ENCODE results near the gene LY6G5C. TPM values are rescaled to one million over a fixed set of nuclear protein-coding genes. Genes with fewer than 3 reads are reported as not detected.

The LY6G5C gene
- total RNA-seq, 1 donor from 2014 or later: 3.9 TPM

GRCh38 chr6:31713465-31713864 lies 32.6 kb upstream of the LY6G5C start:
- Mint-ChIP-seq H3K27ac (ENCODE audit: unreplicated experiment) (no peak overlapping the region), H3K9me3 (ENCODE audit: unreplicated experiment) (peaks cover under 1% of the 10 kb centered on the region), H3K4me3 (ENCODE audit: unreplicated experiment) (no peak overlapping the region), H3K4me1 (ENCODE audit: low read depth, unreplicated experiment) (peaks cover 6% of the 10 kb centered on the region), H3K36me3 (ENCODE audit: low read depth, unreplicated experiment) (peaks cover 2% of the 10 kb centered on the region), H3K27me3 (ENCODE audit: low read depth, unreplicated experiment) (peaks cover 14% of the 10 kb centered on the region)
- no peak for FAIRE-seq
- Histone ChIP-seq H3K9me3 (ENCODE audit: insufficient read depth, low read depth, low read length) (no peaks in the 10 kb centered on the region), H3K36me3 (ENCODE audit: insufficient read depth, low read length) (no peaks in the 10 kb centered on the region), H3K27ac (ENCODE audit: low read depth, low read length) (no peak overlapping the region), H4K20me1 (ENCODE audit: insufficient read depth, low read length) (no peaks in the 10 kb centered on the region), H3K79me2 (ENCODE audit: insufficient read depth, low read length) (no peaks in the 10 kb centered on the region), H3K27me3 (ENCODE audit: insufficient read depth, low read length) (peaks cover 2% of the 10 kb centered on the region), H3K4me1 (ENCODE audit: insufficient read depth, low read length) (no peaks in the 10 kb centered on the region), H3K4me2 (ENCODE audit: low read length) (no peak overlapping the region), H3K9ac (ENCODE audit: low read length) (no peak overlapping the region), H3K4me3 (ENCODE audit: insufficient read depth, low read depth, low read length) (no peak overlapping the region), H2AFZ (ENCODE audit: low read depth, low read length) (no peak overlapping the region)
- DNase-seq (ENCODE audit: low read depth): no peak
- TF ChIP-seq EZH2 (IDR thresholded peaks at IDR 0.05; ENCODE audit: insufficient read depth, low read length): no peak
- no peak for TF ChIP-seq CTCF (IDR thresholded peaks at IDR 0.05; ENCODE audit: insufficient read depth, low read depth, low read length)

GRCh38 chr6:31712296-31712695 lies 31.4 kb upstream of the LY6G5C start:
- Histone ChIP-seq H3K4me3 (ENCODE audit: insufficient read depth, low read depth, low read length) (no peak overlapping the region), H3K79me2 (ENCODE audit: insufficient read depth, low read length) (no peaks in the 10 kb centered on the region), H3K9ac (ENCODE audit: low read length) (no peak overlapping the region), H3K36me3 (ENCODE audit: insufficient read depth, low read length) (no peaks in the 10 kb centered on the region), H3K27ac (ENCODE audit: low read depth, low read length) (no peak overlapping the region), H3K27me3 (ENCODE audit: insufficient read depth, low read length) (peaks cover 2% of the 10 kb centered on the region), H4K20me1 (ENCODE audit: insufficient read depth, low read length) (no peaks in the 10 kb centered on the region), H3K9me3 (ENCODE audit: insufficient read depth, low read depth, low read length) (no peaks in the 10 kb centered on the region), H3K4me2 (ENCODE audit: low read length) (no peak overlapping the region), H3K4me1 (ENCODE audit: insufficient read depth, low read length) (no peaks in the 10 kb centered on the region), H2AFZ (ENCODE audit: low read depth, low read length) (no peak overlapping the region)
- H3K27me3 Mint-ChIP-seq (ENCODE audit: low read depth, unreplicated experiment): peaks cover 15% of the 10 kb centered on the region
- no peak overlapping the region for H3K4me3 Mint-ChIP-seq (ENCODE audit: unreplicated experiment)
- H3K4me1 Mint-ChIP-seq (ENCODE audit: low read depth, unreplicated experiment): peaks cover 6% of the 10 kb centered on the region
- no peak overlapping the region for H3K27ac Mint-ChIP-seq (ENCODE audit: unreplicated experiment)
- FAIRE-seq (no peak), DNase-seq (ENCODE audit: low read depth) (no peak)
- TF ChIP-seq CTCF (IDR thresholded peaks at IDR 0.05; ENCODE audit: insufficient read depth, low read depth, low read length): no peak
- no peak for TF ChIP-seq EZH2 (IDR thresholded peaks at IDR 0.05; ENCODE audit: insufficient read depth, low read length)
- H3K36me3 Mint-ChIP-seq (ENCODE audit: low read depth, unreplicated experiment): peaks cover 2% of the 10 kb centered on the region
- H3K9me3 Mint-ChIP-seq (ENCODE audit: unreplicated experiment): no peaks in the 10 kb centered on the region

- no peak for FAIRE-seq
- no peaks in the 10 kb centered on the region for H3K79me2 ChIP-seq (ENCODE audit: insufficient read depth, low read length)
- H3K27ac Mint-ChIP-seq (ENCODE audit: unreplicated experiment): no peak overlapping the region
These were observed 30.4 kb upstream of the LY6G5C start for GRCh38 chr6:31711233-31711632.

More at GRCh38 chr6:31711233-31711632, 30.4 kb upstream of the LY6G5C start:
- peaks cover 6% of the 10 kb centered on the region for H3K4me1 Mint-ChIP-seq (ENCODE audit: low read depth, unreplicated experiment)
- no peak overlapping the region for H3K4me3 ChIP-seq (ENCODE audit: insufficient read depth, low read depth, low read length)
- H3K36me3 Mint-ChIP-seq (ENCODE audit: low read depth, unreplicated experiment): peaks cover 2% of the 10 kb centered on the region
- H3K4me1 ChIP-seq (ENCODE audit: insufficient read depth, low read length): no peaks in the 10 kb centered on the region
- H2AFZ ChIP-seq (ENCODE audit: low read depth, low read length): no peak overlapping the region
- no peak for DNase-seq (ENCODE audit: low read depth)
- H3K9ac ChIP-seq (ENCODE audit: low read length): no peak overlapping the region
- no peak overlapping the region for H3K4me3 Mint-ChIP-seq (ENCODE audit: unreplicated experiment)
- H3K27me3 ChIP-seq (ENCODE audit: insufficient read depth, low read length): peaks cover 2% of the 10 kb centered on the region
- H3K9me3 ChIP-seq (ENCODE audit: insufficient read depth, low read depth, low read length): no peaks in the 10 kb centered on the region
- H3K27me3 Mint-ChIP-seq (ENCODE audit: low read depth, unreplicated experiment): peaks cover 20% of the 10 kb centered on the region
- no peak overlapping the region for H3K4me2 ChIP-seq (ENCODE audit: low read length)
- TF ChIP-seq CTCF (IDR thresholded peaks at IDR 0.05; ENCODE audit: insufficient read depth, low read depth, low read length): no peak
- no peak for TF ChIP-seq EZH2 (IDR thresholded peaks at IDR 0.05; ENCODE audit: insufficient read depth, low read length)
- H3K9me3 Mint-ChIP-seq (ENCODE audit: unreplicated experiment): no peaks in the 10 kb centered on the region
- H4K20me1 ChIP-seq (ENCODE audit: insufficient read depth, low read length): no peaks in the 10 kb centered on the region
- H3K27ac ChIP-seq (ENCODE audit: low read depth, low read length): no peak overlapping the region
- H3K36me3 ChIP-seq (ENCODE audit: insufficient read depth, low read length): no peaks in the 10 kb centered on the region
